Head of caudate nucleus (tissue), 42 donors: ENCODE measurements around the gene ZNF445.
A peak's percentile ranks its signal among the peaks of the same experiment; 100 is the strongest.
"Not testable (repeated sequence)": the region's sequence is repeated elsewhere in the genome, so short reads cannot be mapped to it uniquely, and the experiment has no call there.

Experiments used
- DNase-seq, 42 donors: peaks; one replicate each; pipeline versions ENCODE4 v3.0.0 to v3.0.0-alpha.2; 2020 to 2021; ENCODE audit warnings: mixed read lengths in 7 of 42
- intact Hi-C: fragments of 100-400 bp; cut with DNase I; formaldehyde crosslinking; loops from one replicate; pipeline ENCODE4 v1.15.0; 2022

Gene ZNF445

DNA sequence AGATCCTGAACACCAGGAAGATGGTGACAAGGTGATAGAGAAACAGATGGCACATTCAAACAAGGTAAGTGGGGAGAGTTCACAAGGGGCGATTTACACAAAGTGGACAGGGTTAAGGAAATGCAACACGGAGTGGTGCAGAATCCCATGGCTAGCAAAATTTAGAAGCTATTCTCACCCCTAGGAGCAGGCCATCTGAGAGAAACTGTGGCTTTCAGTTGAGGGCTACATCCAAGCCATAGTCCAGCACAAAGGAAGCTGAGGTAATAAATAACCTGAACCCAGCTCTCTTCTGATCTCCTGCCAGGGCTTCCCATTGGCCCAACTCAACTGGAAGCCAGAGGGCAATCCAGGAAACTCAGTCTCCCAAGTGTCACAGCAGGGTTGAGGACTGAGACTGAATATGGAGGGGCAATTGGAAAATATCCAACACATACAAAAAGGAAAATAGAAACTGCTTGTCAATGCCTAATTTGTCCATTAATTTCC lies 1.2 kb upstream of the ZNF445 start:
- intact Hi-C loops: no loop called here
- no peak for DNase-seq

DNA sequence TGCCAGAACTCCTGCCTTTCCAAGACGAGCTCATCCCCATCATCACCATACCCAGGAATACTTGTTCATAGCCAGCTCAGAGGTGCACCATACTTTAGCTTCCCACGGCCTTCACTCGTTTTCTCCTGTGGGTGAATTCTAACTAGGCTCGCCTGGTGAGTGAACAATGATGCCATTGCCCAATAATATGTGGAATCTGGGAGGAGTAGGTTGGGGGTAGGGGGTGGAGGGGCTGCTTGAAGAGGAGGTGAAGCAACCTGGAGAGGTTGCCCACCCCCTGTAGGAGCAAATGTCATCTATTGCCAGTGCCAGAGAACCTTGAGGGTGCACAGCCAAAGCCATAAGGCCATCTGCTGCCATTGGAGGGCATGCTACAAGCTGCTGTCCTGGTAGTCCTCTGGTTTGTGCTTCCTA lies 592 bp upstream of the ZNF445 start:
- DNase-seq: peak in 7 of 42 donors; percentile 8 to 40 (median 20)
- intact Hi-C loops: no loop called here

DNA sequence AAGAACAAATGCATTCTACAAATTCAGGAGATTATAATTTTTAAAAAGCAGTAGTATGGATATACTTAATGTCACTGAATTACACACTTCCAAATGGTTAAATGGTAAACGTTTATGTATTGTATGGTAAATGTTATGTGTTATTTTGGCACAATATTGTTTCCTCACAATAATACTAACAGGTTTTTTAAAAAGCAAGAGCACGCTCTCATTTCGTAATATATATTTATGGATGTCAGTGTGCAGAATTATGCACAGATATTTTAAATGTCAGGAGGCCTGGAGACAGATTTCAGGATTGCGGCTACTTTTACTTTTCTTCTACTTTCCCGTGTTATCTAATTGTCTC lies 533 bp downstream of the ZNF445 start:
- no peak for DNase-seq
- intact Hi-C loops: loop anchor here (2.0 kb wide), 1 partner anchor 34 kb away; no protein-coding TSS in a partner anchor

DNA sequence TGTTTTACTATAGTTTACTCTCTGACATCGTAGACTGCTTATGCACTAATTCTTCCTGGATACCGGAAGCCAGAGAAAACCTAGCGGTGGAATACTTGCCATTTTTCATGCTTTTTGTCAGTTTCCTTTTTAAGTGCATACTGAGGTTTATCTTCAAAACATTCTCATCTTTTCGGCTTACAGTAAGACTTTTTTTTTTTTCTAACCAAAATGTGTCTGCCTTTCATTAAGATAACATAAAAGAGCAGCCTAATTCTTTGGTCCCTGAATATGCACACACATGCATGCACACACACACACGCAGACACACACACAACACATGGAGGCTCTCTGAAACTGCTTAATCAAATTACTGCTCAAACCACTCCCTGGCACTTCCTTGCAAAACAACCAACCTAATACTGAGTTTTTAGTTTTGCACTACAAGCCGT lies 1.3 kb downstream of the ZNF445 start:
- intact Hi-C loops: loop anchor here (2.0 kb wide), 1 partner anchor 35 kb away; no protein-coding TSS in a partner anchor
- DNase-seq: no peak

DNA sequence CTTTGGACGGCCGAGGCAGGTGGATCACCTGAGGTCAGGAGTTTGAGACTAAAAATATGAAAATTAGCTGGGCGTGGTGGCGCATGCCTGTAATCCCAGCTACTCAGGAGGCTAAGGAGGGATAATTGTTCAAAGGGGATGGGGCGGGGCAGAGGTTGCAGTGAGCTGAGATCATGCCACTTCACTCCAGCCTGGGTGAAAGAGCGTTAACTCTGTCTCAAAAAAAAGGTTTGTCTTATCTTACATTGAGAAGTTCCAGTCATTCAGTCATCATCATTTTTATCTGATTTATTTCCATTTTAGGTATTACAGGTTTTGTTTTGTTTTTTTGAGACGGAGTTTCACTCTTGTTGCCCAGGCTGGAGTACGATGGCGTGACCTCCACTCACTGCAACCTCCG lies 2.6 kb downstream of the ZNF445 start:
- intact Hi-C loops, DNase-seq: not testable (repeated sequence)

DNA sequence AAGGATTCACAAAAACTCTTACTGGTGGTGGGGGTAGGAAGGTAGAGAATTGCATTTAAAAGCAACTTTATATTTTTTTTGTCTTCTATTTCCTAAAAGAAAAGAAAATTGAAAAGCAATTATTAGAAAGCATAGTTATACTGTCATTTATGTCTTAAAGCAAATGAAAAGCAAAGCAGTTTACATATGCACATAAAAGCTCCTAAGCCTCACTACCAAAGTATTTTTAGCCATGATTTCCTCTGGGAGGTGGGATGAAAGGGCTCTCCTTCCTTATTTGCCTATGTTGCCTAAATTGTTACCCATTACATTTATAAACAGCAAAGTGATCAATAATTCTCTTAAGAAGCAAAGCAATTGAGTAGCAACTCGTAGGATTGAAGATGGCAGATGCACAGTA lies 7.0 kb downstream of the ZNF445 start:
- DNase-seq: no peak
- intact Hi-C loops: no loop called here

DNA sequence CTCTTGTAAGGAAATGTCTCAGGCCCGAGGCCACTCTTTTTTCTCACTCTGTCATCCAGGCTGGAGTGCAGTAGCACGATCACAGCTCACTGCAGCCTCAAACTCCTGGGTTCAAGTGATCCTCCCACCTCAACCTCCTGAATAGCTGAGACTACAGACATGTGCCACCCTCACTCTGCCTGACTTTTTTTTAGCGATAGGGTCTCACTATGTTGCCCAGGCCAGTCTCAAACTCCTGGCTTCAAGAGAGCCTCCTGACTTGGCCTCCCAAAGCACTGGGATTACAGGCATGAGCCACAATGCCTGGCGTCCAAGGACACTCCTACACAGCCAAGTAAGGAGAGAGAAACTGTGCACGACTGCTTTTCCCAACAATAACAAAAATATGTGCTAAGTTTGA lies 7.6 kb downstream of the ZNF445 start:
- no peak for DNase-seq
- intact Hi-C loops: no loop called here

DNA sequence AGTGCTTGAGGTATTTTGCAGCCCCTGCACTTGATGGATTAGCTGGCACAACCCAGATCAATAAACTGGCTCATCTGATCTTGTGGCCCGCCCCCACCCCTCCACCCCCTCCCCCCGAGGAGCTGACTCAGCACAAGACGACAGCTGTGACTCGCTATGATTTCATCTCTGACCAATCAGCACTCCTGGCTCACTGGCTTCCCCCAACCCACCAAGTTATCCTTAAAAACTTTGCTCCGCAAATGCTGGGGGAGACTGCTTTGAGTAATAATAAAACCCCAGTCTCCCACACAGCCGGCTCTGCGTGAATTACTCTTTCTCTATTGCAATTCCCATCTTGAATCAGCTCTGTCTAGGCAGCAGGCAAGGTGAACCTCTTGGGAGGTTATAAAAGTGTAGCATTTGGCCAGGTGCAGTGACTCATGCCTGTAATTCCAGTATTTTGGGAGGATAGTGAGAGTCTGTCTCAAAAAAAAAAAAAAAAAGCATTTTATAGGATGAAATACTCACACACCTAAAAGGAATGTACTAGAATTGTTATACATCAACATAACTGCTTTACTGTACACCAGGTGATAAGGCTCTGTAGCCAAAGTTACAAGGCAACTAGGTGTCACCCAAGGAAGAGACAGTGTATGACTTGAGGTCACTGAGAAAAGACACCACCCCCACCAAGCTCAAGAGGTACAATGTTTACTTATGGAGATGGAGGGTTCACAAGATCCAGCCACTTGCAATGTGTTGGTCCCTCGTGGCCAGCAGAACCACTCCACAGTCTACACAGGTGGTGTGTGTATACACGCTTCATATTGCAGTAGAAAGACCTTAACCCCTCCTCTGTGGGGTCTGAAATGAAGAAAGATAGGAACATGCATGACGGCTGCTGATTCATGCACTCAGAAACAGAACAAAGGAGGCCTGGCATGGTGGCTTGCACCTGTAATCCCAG lies 8.6 kb downstream of the ZNF445 start:
- DNase-seq: peak in 41 of 42 donors; percentile 10 to 82 (median 47)
- intact Hi-C loops: no loop called here

DNA sequence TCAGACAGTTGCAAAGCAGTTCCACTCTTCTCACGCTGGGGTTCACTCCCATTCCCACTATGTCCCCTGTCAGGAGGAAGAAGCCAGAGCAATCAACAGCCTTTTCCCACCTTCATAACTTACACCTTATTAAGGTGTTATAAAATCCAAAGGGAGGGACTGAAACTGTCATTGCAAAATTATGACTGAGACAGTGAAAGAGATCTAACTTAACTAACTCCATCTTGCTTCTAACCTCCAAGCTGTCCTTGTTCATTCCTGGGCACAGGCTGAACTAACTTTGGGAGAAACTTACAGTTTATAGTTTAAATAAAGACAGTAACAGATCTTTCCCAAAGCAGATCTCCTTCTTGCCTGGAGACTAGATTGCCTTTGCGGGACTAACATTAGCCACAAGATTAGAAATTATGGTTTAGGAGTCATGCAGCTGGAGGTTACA lies 9.4 kb downstream of the ZNF445 start:
- DNase-seq, intact Hi-C loops: not testable (repeated sequence)

DNA sequence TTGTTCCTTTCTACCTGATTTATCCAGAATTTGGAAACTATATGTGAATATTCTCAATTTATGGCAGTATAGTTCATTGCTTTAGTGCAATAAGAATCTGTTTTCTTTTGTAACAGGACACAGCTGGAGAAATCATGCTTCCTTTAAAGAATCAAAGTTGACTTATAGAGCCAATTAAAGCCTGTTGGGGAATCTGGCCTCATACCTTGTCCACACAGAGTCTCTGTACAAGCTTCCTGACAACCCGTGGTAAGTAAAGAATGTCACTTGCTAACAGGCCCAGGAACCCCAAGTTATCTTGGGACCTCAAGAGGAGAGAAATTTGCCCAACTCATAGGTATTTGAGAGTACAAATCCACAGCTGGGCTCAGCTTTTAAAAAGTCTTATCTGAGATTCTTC lies 10.2 kb downstream of the ZNF445 start:
- intact Hi-C loops: no loop called here
- DNase-seq: no peak

DNA sequence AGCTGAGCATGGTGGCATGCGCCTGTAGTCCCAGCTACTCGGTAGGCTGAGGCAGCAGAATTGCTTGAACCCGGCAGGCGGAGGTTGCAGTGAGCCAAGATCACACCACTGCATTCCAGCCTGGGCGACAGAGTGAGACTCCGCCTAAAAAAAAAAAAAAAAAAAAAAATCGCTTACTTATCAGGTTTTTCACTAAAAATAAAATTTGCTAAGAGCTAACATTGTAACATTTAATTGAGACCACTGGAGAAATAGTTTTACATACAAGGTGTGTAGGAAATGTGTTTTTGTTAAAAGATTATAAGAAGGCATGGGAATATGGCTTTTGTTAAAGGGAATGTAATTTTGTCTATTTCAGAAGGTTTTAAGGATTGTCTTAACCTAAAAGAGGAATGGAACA lies 12.6 kb downstream of the ZNF445 start:
- DNase-seq, intact Hi-C loops: not testable (repeated sequence)

DNA sequence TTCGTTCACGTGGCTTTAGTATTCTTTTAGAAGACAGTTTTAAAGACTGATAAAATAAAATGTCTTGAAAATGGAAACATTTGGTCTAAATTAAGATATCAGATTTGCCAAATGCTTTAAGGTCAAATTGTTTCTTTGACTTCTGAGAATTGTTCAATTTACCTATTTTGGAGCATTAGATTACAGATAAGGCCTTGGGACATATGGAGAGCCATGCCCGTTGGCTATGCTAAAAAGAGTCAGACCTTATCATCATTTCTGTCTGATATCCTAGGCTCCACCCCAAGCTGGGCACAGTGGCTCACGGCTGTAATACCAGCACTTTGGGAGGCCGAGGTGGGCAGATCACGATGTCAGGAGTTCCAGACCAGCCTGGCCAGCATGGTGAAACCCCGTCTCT lies 13.0 kb downstream of the ZNF445 start:
- DNase-seq: no peak
- intact Hi-C loops: no loop called here

DNA sequence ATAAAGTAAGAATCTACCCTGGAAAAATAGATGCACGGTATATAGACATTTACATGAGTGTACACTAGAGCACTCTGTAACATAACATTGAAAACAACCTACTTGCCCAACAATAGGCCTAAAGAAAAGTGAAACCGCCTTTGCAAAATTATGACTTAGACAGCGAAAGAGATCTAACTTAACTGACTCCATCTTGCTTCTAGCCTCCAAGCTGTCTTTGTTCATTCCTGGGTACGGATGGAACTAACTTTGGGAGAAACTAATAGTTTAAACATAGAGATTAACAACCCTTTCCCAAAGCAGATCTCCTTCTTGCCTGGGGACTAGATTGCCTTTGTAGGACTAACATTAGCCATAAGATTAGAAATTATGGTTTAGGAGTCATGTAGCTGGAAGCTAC lies 17.4 kb downstream of the ZNF445 start:
- DNase-seq, intact Hi-C loops: not testable (repeated sequence)

DNA sequence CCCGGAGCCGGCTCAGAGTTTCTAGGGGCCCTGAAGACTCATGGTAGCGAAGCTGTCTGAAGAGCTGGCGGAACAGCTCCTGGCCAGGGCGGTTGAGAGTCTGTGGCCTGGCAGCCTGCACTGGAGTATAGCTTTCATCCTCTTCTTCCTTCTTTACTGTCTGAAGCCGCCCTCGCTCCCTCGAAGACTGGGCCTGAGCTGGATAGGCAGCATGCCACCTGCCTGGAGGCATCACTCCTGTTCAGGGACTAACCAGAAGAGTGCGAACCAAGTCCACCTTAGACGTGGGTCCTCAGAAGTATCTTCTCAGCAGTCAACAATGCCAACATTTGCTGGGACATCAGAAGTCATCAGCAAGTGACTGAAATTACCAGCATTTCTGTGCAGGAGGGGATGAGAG lies 22.2 kb downstream of the ZNF445 start:
- peak in 1 of 42 donors; percentile 17 for DNase-seq
- intact Hi-C loops: no loop called here

DNA sequence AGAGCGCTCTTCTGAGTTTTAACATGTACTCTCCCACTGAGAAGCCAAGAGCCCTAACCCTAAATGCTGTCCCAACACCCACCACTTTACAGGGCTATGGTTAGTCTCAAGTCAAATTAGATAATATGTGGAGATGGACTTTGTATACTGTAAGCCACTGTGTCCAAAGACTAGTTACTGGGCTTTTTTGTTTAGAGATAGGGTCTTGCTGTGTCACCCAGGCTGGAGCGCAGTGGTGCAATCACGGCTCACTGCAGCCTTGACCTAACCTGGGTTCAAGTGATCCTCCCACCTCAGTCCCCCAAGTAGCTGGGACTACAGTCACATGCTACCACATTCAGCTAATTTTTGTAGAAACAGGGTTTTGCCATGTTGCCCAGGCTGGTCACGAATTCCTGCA lies 23.2 kb downstream of the ZNF445 start:
- DNase-seq: peak in 1 of 42 donors; percentile 10
- intact Hi-C loops: no loop called here

DNA sequence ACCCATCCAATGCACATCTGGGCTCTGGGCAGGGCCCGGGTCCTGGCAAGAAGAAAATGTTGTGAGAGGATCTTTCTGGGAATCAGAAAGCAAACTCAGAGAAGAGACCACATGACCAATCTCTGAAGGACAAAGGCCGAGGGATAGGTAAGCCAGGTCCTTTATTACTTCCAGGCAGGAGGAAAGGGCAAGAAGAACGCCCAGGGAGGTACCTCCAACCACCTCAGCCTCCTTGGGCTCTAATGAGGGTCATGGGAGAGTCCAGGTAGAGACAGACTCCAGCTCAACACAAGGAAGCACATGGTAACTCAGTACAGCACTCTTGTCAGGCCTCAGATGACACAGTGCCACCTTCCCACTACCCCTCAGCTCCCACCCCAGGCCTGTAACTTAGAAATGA lies 26.0 kb downstream of the ZNF445 start:
- intact Hi-C loops: no loop called here
- peak in 1 of 42 donors; percentile 31 for DNase-seq

DNA sequence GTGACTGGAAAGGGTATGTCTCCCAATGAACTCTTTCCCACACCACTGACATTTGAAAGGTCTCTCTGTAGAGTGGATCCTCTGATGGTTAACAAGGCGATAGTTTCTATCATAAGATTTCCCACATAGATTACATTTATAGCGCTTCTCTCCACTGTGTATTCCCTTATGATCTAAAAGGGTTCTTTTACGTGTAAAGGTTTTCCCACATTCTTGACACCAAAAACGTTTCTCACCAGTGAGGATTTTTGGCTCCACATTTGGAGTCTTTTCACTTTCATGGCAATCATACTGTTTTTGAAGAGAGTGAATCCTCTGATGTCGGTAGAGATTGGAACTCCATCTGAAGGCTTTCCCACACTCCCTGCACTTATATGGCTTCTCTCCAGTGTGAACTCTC lies 30.5 kb downstream of the ZNF445 start:
- no peak for DNase-seq
- intact Hi-C loops: no loop called here

DNA sequence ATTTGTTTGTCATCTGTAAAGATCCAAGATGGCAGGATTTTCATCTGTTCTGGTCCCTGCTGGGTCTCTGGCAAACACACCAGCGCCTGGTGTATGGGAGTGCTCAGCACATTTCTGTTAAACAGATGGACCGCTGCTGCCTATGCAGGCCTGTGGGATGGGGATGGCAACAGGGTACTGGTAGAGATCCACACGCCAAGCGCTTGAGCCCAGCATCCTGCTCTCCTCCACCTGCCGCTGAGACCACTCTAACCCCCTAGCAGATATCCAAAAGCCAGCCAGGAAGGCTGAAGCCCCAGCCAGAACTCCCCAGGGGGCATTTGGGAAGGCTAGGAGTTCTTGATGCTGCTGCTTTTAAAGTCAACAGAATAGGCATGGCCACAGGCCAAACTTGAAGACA lies 31.7 kb downstream of the ZNF445 start:
- DNase-seq: no peak
- intact Hi-C loops: no loop called here

DNA sequence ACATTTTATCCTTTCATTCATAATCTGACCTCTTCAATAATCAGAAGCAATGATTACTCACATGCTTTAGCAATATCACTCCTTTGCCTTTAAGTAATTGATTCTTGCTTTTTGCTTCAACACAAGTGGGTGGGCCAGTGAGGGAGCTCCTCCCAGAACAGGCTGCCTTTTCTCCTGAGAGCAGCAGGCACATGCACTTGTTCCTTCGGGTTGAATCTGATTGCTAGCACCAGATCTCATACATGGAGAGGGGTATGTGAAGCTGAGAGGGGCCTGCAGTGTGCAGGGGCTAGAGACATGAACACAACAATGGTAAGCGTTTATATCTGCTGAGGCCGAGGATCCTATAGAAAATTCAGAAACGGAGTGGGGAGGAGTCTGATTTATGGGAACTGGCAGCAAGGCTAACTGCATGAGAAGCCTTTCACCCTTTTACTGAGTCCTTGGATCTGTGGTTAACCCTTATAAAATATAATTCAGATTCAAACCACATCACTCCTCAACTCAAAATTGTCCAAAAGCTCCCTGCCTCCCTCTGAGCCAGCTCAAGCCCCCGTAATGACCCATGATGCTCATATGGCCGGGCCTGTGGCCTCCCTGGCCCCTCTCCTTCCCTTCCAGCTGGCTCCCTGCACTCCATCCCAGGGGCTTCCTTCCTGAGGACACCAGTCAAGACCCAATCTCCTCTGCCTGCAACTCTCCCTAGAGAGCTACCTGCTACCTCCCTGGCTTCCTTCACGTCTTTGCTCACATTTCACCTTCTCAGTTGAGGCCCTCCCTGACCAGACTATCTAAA lies 32.4 kb downstream of the ZNF445 start:
- no peak for DNase-seq
- intact Hi-C loops: no loop called here

DNA sequence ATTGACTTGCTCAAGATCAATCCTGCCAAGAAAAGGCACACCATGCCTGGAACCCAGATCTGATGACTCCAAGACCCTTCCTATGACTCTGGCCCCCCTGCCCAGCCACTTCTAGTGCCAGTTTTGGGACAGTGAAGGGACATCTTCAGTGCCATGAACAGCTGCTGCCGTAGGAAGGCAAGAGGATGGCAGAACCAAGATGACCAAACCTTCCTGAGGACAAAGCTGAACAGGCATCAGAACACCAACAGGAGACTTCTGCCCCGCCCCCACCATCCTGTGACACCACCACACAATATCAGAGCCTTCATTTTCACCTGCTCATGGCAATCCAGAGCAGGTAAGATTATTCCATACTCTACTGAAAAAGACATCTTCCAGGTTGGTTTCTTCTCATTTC lies 33.0 kb downstream of the ZNF445 start:
- DNase-seq: no peak
- intact Hi-C loops: no loop called here
